Mesenchymal stem cell (in vitro differentiated cells and primary cell): ENCODE measurements around the gene SPCS1.

Source experiments
- DNase-seq: peaks from one replicate; pipeline ENCODE4 v3.0.0-alpha.2; 2013
- H2AFZ ChIP-seq: one replicate; pipeline ENCODE4 v1.6.1; 2013; ENCODE audit warnings: low read depth, mild to moderate bottlenecking, control low read depth, inconsistent platforms, low read length, moderate library complexity
- H2AK5ac ChIP-seq: 2 replicates; pipeline ENCODE4 v1.6.1; 2013; ENCODE audit warnings: low read length, moderate library complexity, mild to moderate bottlenecking, inconsistent platforms; ENCODE audit not compliant: severe bottlenecking
- H2BK120ac ChIP-seq: one replicate; pipeline ENCODE4 v1.6.1; 2013; ENCODE audit warnings: low read depth, mild to moderate bottlenecking, inconsistent platforms, low read length, moderate library complexity
- H2BK12ac ChIP-seq, 2 experiments: one replicate each; pipeline ENCODE4 v1.6.1; 2013; ENCODE audit warnings: inconsistent platforms in 2 of 2, low read length in 2 of 2, mild to moderate bottlenecking in 2 of 2, moderate library complexity in 2 of 2, control low read depth in 1 of 2
- H2BK15ac ChIP-seq: one replicate; pipeline ENCODE4 v1.6.1; 2013; ENCODE audit warnings: mild to moderate bottlenecking, low read depth, inconsistent platforms; ENCODE audit not compliant: poor library complexity, severe bottlenecking
- H2BK5ac ChIP-seq: 2 replicates; pipeline ENCODE4 v1.6.1; 2013; ENCODE audit warnings: low read depth, mild to moderate bottlenecking, low read length, control low read depth, inconsistent platforms; ENCODE audit not compliant: poor library complexity, severe bottlenecking
- H3K14ac ChIP-seq, 2 experiments: one replicate each; pipeline ENCODE4 v1.6.1; 2013; ENCODE audit warnings: inconsistent platforms in 2 of 2, low read length in 2 of 2, control low read depth in 1 of 2, mild to moderate bottlenecking in 1 of 2, moderate library complexity in 1 of 2
- H3K18ac ChIP-seq, 2 experiments: one replicate each; pipeline ENCODE4 v1.6.1; 2013; ENCODE audit warnings: inconsistent platforms in 2 of 2, low read length in 2 of 2, control low read depth in 1 of 2, low read depth in 1 of 2, mild to moderate bottlenecking in 1 of 2
- H3K23ac ChIP-seq, 2 experiments: one replicate each; pipeline ENCODE4 v1.6.1; 2013; ENCODE audit warnings: inconsistent platforms in 2 of 2, low read length in 2 of 2, mild to moderate bottlenecking in 2 of 2, moderate library complexity in 2 of 2, control low read depth in 1 of 2
- H3K27ac ChIP-seq: 2 replicates; pipeline ENCODE4 v1.5.1; 2013; ENCODE audit warnings: mild to moderate bottlenecking, moderate library complexity, low read length, control low read depth, inconsistent platforms; ENCODE audit not compliant: poor library complexity, severe bottlenecking
- H3K27me3 ChIP-seq, 2 experiments: 2 replicates each; pipeline versions ENCODE4 v1.6.1 to v1.7.0; 2013; ENCODE audit warnings: low read length in 2 of 2, mild to moderate bottlenecking in 2 of 2, moderate library complexity in 2 of 2, control low read depth in 1 of 2, inconsistent platforms in 1 of 2; ENCODE audit not compliant: control insufficient read depth in 1 of 2, insufficient read depth in 1 of 2
- H3K36me3 ChIP-seq, 2 experiments: 2 replicates each; pipeline versions ENCODE4 v1.6.1 to v1.7.0; 2013; ENCODE audit warnings: low read length in 2 of 2, control low read depth in 1 of 2, inconsistent platforms in 1 of 2, low read depth in 1 of 2, mild to moderate bottlenecking in 1 of 2; ENCODE audit not compliant: insufficient read depth in 2 of 2, control insufficient read depth in 1 of 2
- H3K4ac ChIP-seq, 2 experiments: one replicate each; pipeline ENCODE4 v1.6.1; 2013; ENCODE audit warnings: inconsistent platforms in 2 of 2, low read length in 2 of 2, mild to moderate bottlenecking in 2 of 2, moderate library complexity in 2 of 2, control low read depth in 1 of 2, low read depth in 1 of 2
- H3K4me1 ChIP-seq: 2 replicates; pipeline ENCODE4 v1.6.1; 2013; ENCODE audit warnings: low read depth, low read length, control low read depth; ENCODE audit not compliant: control insufficient read depth, insufficient read depth
- H3K4me2 ChIP-seq: 2 replicates; pipeline ENCODE4 v1.6.1; 2013; ENCODE audit warnings: low read length, mild to moderate bottlenecking, inconsistent platforms; ENCODE audit not compliant: poor library complexity, severe bottlenecking
- H3K4me3 ChIP-seq, 2 experiments: 2 replicates each; pipeline versions ENCODE4 v1.5.1 to v1.7.0; 2013; ENCODE audit warnings: low read length in 2 of 2, mild to moderate bottlenecking in 2 of 2, control low read depth in 1 of 2, low read depth in 1 of 2; ENCODE audit not compliant: insufficient read depth in 1 of 2
- H3K79me1 ChIP-seq: replicated peaks from 2 replicates; pipeline ENCODE4 v1.6.1; 2013; ENCODE audit warnings: mild to moderate bottlenecking, control low read depth, low read length, inconsistent platforms; ENCODE audit not compliant: poor library complexity, severe bottlenecking
- H3K9ac ChIP-seq: 2 replicates; pipeline ENCODE4 v1.7.0; 2013; ENCODE audit warnings: mild to moderate bottlenecking, low read length, moderate library complexity
- H3K9me3 ChIP-seq: 2 replicates; pipeline ENCODE4 v1.7.0; 2013; ENCODE audit warnings: mild to moderate bottlenecking, low read length; ENCODE audit not compliant: control insufficient read depth
- H4K8ac ChIP-seq: one replicate; pipeline ENCODE4 v1.6.1; 2013; ENCODE audit warnings: inconsistent platforms, mild to moderate bottlenecking, low read length, moderate library complexity
- H4K91ac ChIP-seq: one replicate; pipeline ENCODE4 v1.6.1; 2013; ENCODE audit warnings: mild to moderate bottlenecking, low read length, inconsistent platforms
- WGBS: methylation state at CpG from one replicate; pipeline ENCODE4 v1.1.7; 2013; ENCODE audit warnings: mixed read lengths; 5-methylcytosine and 5-hydroxymethylcytosine counted together

The SPCS1 gene

DNA sequence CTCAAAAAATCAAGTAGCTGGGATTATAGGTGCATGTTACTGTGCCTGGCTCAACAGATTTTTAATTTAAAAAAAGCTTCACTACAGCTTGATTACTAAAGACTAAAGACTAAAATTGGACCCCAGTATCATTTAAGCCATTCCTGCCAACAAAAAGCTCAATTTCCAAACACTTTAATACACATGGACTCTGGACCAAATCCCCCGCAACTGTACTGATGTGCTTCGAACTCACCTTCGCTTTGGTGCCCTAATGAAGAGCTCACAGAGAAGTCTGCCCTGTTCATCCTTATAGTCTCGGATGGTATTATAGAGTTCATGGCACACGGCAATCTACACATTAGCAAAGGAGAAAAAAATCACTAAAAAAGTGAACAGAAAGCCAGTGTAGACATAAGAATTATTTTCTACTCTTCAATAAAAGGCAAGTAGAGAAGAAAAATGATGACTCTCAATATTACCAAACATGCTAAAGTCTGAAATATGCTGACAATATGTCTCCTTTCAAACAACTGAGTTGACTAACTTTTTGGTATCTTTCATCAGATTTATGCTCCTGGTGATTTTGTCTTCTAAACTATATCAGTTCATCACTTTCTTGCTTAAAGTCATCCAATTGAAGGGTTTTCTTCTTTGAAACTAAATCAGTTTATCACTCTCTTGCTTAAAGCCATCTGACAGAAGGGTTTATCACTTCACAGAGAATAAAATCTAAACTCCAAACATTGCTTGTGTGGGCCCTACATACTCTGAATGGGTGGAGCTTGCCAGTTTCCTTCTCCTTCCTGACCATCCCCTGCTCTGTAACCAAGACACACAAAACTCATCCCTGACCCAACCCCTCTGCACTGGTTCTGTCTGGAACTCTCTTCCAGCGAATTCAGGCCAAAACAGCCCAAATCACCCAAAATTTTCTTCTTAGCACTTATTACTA lies 27.4 kb upstream of the SPCS1 start:
- Histone ChIP-seq H2BK12ac (no peak overlapping the region), H2AK5ac (no peak overlapping the region), H3K27ac (no peak overlapping the region), H4K8ac (no peak overlapping the region), H3K9ac (peak overlapping the region; percentile 45), H2BK5ac (no peak overlapping the region), H2BK120ac (no peak overlapping the region), H3K4me2 (no peak overlapping the region), H4K91ac (no peak overlapping the region), H3K27me3 (no peaks in the 10 kb centered on the region), H3K36me3 (peaks cover 13 to 54% of the 10 kb centered on the region in 2 experiments), H3K4me3 (no peak overlapping the region), H3K4me1 (peaks cover 2% of the 10 kb centered on the region), H3K23ac (no peak overlapping the region), H3K4ac (no peak overlapping the region), H3K14ac (no peak overlapping the region), H3K9me3 (no peaks in the 10 kb centered on the region), H2BK15ac (no peak overlapping the region), H3K79me1 (peaks cover 14% of the 10 kb centered on the region), H2AFZ (no peak overlapping the region), H3K18ac (no peak overlapping the region)
- 97% methylated on average over 4 of the region's 6 CpGs for WGBS
- DNase-seq: no peak

DNA sequence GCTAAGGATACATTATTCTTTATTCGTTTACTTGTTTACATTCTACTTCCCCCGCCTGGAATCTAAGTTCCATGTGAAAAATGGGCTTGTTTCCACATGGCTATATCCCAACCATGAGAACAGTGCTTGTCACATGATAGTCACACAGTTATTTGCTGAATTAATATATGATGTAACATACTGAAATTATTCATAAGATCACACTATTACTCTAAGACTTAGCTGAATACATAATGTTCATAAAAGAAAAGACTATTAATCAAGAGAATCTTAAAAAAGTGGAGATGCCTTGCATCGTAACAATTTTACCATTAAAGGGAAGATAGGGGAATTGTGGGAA lies 26.7 kb upstream of the SPCS1 start:
- Histone ChIP-seq H3K4ac (no peak overlapping the region), H3K36me3 (peaks cover 12 to 54% of the 10 kb centered on the region in 2 experiments), H2AK5ac (no peak overlapping the region), H3K79me1 (peaks cover 14% of the 10 kb centered on the region), H3K4me2 (no peak overlapping the region), H2BK15ac (no peak overlapping the region), H2AFZ (no peak overlapping the region), H2BK120ac (no peak overlapping the region), H3K18ac (no peak overlapping the region), H3K4me1 (peaks cover 4% of the 10 kb centered on the region), H4K91ac (no peak overlapping the region), H3K9ac (peak overlapping the region; percentile 45), H3K27me3 (no peaks in the 10 kb centered on the region), H3K23ac (no peak overlapping the region), H2BK12ac (no peak overlapping the region), H3K9me3 (no peaks in the 10 kb centered on the region), H3K27ac (no peak overlapping the region), H3K14ac (no peak overlapping the region), H2BK5ac (no peak overlapping the region), H4K8ac (no peak overlapping the region), H3K4me3 (no peak overlapping the region)
- 98% methylated on average over 3 of the region's 3 CpGs for whole genome bisulfite sequencing
- DNase-seq: no peak

DNA sequence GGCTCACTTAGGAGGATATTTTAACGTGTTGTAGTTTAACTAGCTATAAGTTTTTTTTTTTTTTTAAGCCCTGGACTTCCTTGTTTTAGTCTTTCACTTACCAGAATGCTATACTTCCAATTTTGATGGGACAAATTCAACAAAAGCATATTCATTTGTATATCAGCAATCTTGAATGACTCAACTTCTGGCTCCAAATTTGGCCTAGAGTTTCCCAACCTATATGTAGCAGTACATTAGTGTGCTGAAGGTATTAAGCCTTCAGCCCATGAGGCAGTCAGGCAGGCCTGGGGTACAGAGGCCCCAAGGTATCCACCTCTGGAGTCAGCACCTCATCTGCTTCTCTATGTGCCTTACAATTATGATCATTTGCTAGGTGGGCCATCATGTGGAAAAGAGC lies 26.1 kb upstream of the SPCS1 start:
- Histone ChIP-seq H3K4me2 (no peak overlapping the region), H3K14ac (no peak overlapping the region), H4K91ac (no peak overlapping the region), H2AK5ac (no peak overlapping the region), H3K27ac (no peak overlapping the region), H3K4ac (no peak overlapping the region), H3K27me3 (no peaks in the 10 kb centered on the region), H3K79me1 (peaks cover 14% of the 10 kb centered on the region), H4K8ac (no peak overlapping the region), H2BK15ac (no peak overlapping the region), H3K36me3 (peaks cover 11 to 52% of the 10 kb centered on the region in 2 experiments), H2BK12ac (no peak overlapping the region), H2BK120ac (no peak overlapping the region), H2BK5ac (no peak overlapping the region), H3K4me1 (peaks cover 4% of the 10 kb centered on the region), H2AFZ (no peak overlapping the region), H3K9ac (no peak overlapping the region), H3K4me3 (no peak overlapping the region), H3K18ac (no peak overlapping the region), H3K23ac (no peak overlapping the region), H3K9me3 (no peaks in the 10 kb centered on the region)
- no CpG with 5 or more reads among the region's 1 CpG for WGBS
- no peak for DNase-seq

DNA sequence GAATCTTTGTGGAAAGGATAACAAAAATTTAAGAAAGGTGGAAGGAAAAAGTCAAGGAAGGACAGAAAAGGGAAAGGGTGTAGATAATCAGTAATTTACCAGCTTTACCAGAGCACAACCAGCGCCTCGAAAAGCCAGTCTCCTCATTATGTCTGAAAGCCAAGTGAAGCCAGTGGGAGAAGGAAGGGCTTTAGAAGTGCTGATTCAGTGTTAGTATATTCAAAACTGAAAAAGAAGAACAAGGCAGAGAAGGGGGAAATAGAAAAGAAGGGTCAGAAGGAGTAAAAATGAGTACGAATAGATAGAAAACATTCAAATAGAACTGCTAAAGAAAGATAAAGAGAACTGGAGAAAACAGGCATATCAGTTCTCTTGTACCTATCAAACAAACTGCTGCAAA lies 24.3 kb upstream of the SPCS1 start:
- no peak overlapping the region for H3K14ac ChIP-seq
- no peak overlapping the region for H2BK15ac ChIP-seq
- H3K9me3 ChIP-seq: no peaks in the 10 kb centered on the region
- WGBS: 96% methylated on average over 2 of the region's 3 CpGs
- no peak overlapping the region for H3K27ac ChIP-seq
- H3K4me1 ChIP-seq: peaks cover 4% of the 10 kb centered on the region
- H3K4me3 ChIP-seq: peak overlapping the region in 1 of 2 experiments; percentile 7
- no peak overlapping the region for H3K4me2 ChIP-seq
- H3K27me3 ChIP-seq: no peaks in the 10 kb centered on the region
- no peak overlapping the region for H2BK120ac ChIP-seq
- H3K9ac ChIP-seq: peak overlapping the region; percentile 87
- no peak overlapping the region for H2BK12ac ChIP-seq
- H2BK5ac ChIP-seq: no peak overlapping the region
- H3K36me3 ChIP-seq: peaks cover 11 to 38% of the 10 kb centered on the region in 2 experiments
- H3K4ac ChIP-seq: no peak overlapping the region
- H4K91ac ChIP-seq: no peak overlapping the region
- no peak for DNase-seq
- H3K23ac ChIP-seq: no peak overlapping the region
- no peak overlapping the region for H2AFZ ChIP-seq
- H3K79me1 ChIP-seq: peaks cover 14% of the 10 kb centered on the region
- H3K18ac ChIP-seq: no peak overlapping the region
- H4K8ac ChIP-seq: no peak overlapping the region
- H2AK5ac ChIP-seq: no peak overlapping the region
